HG03108 (cell line): ENCODE data around the gene DUSP10.

Experiments
- ATAC-seq: cut with Tn5 transposase; IDR thresholded peaks from one replicate; pipeline ENCODE4 v1.9.1; 2021; ENCODE audit warnings: moderate library complexity; ENCODE audit not compliant: unreplicated experiment

DUSP10 gene

DNA sequence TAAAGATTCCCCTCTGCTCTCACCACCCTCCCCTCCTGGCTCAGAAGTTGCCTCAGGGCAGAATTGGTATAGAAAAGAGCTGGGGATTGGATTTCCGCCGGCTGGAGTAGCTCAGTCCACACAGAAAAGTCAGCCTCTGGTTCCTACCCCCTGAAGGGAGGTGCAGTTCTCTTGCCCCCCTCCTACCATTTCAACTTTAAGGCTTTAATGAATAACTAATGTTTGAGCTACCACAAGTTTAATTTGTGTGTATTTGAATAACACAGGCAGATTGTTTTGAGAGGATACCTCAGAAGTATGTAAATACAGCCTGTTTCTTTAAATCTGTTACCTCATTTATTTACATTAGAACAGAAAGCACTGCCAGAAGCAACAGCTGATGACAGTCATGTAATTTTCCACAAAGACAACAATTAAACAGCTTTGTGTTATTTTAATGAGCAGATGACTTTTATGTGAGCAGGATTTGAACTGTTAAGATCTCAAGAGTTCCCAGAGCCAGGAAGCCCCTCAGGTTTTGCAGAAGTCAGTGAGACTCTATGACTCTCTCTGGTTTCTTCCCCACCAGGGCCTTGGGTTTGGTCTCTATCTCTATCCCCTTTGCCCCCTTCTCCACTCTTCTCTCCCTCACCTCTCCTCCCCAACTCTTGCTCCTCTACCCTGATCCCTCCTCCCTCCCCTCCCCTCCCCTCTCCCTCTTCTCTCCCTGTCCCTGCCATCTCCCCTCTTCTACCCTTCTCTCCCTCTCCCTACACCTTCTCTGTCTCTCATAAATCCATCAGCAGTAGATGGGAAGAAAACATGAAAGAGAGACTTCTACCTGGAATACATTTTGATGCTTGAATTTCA lies 26.3 kb downstream of the DUSP10 start:
- no peak for ATAC-seq

DNA sequence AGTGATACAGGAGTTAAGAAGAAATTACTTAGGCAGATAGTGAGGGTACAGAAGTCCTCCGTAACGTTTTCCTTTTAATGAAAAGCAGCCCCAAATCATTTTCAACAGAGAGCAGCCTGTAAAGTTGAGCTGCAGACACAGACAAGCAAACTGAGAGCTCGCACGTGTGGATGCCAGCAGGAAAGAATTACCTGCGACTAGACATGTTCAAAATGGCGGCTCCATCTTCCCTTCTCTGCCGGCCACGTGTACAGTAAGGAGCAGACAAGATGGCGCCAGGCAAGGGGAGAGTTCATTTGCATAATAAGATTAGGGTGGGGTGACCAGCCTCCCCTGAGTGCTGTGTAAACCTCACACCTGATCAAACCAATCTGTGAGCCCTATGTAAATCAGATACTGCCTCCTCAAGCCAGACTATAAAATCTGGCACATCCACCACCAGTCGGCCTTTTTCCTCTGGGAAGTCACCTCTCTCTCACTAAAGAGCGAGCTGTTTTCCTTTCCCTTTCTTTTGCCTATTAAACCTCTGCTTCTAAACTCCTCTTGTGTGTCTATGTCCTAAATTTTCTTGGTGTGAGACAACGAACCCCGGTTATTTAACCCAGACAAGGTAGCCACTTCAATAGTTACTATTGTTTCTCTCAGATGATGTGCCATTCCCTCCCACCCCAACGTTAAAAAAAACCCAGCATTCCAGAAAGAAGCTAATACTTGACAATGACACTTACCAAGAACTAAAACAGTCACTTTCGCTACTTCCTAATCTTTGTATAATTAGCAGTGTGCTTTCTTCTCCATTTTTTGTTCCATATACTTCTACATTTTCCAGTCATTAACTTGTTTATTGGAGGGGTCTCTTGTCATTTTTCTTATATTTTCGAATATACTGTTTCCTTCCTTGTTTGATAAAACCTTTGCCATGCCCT lies 27.4 kb downstream of the DUSP10 start:
- ATAC-seq, result no peak

DNA sequence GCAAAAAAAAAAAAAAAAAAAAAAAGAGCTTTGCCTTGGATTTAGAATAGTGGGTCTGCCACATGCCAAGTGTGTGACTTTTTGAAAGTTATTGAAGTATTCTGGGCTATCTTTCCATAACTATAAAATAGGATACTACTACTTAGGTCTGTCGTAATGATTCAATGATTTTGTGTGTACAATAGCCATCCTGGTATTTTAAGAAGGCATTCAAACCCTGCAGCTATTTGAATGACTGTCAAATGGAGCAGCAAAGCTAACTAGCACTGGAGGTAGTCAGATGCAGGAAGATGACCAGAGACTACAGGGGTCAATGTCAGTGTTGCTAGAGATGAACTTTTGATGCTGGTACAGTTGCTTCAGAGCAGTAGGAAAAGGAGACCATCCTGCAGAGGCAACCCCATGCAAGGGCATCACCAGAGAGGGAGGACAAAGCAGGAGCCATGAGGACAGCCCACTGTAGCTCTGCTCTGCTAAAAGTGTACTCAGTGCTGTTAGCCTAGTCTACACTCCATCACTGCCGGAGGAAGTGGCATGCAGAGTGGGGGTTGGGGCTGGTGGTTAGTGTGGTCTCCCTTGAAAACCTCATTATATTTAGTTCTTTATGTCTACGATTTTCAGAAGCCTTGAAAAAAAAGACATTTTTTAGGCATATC lies 29.0 kb downstream of the DUSP10 start:
- peak; percentile 59 for ATAC-seq

DNA sequence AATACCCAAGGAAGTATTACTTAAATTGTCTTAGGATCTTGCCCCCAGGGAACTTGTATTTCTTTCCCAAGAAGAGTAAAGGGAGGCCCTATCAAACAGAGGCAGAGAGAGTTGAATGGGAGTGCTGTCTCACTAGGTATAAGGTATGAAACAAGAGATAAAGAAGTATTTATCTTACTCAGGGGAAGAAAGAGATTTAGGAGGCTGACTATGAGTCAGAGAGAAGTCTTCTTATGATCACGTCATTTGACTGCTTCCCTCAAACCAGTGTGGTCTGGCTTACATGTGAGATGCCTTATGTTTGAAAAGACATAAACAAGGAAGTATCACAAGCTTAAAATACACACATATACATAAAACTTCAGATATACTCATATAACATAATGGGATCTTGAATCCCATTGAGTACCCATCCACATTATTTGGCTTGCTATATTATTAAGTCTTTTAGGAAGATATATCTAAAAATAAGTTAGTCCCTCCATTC lies 29.6 kb downstream of the DUSP10 start:
- peak; percentile 34 for ATAC-seq

DNA sequence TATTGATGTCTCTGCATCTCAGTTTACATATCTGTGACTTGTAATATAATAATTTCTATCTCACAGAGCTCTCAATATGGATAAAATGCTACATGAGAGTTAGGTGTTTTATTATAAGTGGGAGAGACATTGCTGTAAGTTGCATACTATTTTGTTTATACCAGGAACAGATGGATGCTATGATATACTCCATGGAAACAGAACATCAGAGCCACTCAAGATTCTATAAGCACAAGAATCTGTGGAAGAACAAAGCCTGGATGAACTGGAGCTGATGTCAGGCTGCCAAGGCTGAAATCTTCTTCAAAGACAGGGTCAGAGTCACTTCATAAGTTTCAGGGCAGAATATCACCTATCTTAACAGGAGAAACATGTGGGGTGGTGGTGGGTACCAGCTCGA lies 30.2 kb downstream of the DUSP10 start:
- no peak for ATAC-seq

DNA sequence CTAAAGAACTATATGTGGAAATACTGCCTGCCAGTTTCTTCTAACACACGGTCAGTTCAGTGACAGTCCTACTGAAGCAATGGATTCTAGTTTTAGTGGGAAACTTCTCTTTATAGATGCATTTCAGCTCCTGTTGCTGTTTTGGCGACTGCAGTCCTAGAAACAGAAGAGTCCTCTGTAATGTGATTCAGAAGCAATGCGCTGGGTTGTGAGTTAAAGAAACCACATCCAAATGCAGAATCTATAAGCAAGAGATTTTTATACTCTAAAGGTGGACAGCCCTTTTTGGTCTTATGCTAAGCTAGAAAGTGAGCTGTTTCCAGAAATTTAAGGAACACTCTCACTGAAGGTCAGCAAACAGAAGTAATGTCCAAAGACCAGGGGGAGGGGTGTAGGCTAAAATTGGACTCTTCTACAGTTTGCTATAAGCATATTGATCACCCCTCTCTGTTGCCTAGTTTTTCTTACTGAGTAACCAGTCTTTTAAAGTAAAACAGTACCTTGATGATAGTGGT lies 30.8 kb downstream of the DUSP10 start:
- ATAC-seq, result no peak

DNA sequence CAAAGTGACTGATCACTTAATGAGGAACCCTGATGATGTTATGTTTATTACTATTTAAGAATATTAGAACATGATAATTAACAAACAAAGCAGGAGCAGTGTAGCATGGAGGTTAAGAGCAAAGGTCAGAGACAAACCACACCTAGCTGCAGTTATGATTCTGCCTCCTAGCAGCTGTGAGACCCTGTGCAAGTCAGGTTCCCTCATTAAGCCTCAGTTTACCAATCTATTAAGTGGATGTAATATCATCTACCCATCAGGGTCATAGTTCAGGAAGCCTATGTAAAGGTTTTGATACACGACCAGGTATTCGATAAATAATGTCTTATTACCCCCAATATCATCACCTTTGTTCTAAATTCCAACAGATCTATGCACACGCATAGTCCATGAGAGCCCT lies 32.0 kb downstream of the DUSP10 start:
- no peak for ATAC-seq

DNA sequence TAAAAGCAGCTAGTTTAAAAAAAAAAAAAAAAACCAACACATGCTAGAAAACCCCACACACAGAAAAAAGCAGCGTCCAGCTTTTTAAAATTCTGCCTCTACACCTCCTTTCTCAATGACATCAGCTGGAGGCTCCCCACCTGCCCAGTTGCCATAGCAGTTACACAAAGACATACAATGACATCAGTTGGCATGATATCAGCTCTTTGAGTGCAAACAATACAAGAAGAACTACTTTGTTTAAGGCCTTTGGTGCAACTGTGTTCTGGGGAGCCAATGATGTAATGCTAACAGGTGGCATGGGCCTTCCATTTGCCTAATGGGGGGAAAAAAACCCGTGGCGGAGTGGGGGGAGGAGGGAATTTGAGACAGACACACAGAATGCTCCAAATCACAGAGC lies 32.9 kb downstream of the DUSP10 start:
- peak; percentile 26 for ATAC-seq

DNA sequence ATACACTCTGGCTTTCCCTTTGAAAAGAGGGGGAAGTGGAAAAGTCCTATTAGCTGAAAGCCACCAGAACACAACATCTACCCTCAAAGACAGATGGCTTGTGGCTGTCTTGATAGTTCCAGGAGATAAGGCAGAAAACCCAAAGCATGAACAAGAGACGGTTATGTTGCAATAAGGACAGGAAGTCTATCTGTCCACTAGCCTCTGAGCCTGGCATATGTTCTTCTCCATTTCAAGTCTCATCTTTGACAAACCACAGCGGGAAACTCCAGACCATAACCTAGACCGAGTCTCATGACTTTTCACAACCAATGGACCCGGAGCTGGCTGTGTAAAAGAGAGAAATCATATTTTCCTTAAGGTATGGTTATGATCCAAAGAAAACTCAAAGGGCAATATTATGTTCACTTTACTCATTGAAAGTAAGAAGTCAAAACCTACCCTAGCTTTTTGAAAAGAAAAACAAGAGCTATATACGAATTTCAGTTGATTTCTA lies 33.8 kb downstream of the DUSP10 start:
- peak; percentile 56 for ATAC-seq

DNA sequence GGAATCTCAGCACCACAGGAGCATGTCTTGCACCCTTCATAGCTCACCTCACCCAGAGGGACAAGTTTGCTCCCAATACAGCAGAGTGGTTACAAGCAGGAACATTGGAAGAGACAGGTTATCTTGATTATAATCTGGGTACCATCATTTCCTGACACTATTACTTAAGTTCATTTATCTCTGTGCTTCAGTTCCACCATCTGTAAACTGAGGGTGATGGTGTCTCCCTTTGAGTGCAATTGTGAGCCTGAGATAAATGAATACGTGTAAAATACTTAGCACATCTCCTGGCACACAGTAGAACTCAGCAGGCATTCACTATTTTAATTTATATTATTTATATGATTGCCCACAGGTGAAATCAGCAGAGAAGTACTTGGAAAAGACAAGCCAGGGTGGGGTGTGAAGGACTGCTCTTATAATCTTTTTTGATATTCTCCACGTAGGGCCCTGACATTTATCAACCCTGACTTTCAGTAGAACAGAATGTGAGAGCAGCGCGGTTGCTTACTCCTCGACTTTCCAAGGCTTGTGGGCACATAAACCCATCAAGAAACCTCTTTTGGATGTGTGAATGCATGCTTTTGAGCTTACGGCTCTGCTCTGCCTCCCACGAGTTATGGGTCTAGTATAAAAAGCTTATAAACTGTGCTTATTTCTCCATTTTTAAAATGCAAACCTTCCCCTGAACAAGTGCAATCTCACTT lies 34.9 kb downstream of the DUSP10 start:
- ATAC-seq, result no peak

DNA sequence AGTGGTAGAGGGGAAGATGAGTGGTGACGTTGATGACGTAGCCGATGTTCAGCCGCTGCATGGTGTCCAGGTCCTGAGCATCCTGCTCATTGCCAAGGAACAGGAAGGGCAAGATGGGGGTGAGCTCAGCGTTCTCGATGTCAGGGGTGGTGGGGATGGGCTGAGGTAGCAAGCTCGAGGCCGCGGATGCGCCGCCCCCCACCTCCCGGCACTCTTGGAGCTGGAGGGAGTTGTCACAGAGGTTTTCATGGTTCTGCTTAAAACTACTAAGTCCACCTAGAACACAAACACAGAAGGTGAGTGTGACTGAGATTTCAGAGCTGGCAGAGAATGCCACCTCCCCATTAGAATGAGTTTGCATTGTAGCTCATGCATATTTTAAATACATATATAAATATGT lies 35.7 kb downstream of the DUSP10 start:
- ATAC-seq, result no peak

DNA sequence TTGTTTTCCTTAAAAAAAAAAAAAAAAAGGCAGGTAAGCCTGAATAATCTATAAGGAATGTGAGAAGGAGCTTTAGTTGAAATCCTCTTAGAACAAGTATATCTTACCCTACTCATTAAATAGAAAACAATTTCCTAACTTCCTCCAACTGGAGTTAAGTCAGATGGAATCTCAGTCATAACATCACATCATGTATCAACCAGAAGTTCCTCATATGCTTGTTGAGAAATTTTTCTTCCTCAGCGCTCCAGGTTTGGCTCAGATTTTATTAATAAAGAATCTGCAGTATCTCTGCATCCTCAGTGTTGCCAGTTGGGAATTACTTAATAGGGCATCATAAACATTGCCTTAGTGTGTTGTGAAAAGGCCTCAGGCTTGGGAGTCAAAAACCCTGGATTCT lies 37.6 kb downstream of the DUSP10 start:
- no peak for ATAC-seq

DNA sequence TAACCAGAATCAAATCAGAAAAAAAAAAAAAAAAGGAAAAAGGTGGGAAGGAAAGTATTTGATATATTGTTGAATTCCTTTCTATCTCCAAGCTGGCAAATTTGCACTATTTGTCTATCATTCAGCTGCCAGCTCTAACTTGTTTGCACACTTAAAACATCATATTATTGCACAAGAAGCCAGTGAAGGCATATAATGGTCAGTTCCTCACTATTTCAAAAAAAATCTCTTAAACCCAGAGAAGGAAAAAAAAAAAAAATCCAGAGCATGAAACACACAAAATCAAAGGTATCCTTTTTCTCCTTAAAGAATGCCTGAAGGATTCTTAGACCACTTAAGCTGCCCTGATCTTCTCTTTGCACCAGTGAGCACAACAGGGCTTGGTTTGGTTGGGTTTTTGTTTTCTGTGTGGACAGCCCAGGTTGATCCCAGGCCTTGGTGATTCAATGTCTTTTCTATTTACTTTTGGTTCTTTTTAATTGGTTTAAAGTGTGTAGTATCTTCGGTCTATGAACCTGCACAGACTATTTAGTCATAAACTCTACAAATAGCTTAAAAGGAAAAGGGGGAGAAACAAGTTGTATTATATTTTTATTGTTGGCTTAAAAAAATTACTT lies 40.2 kb downstream of the DUSP10 start:
- no peak for ATAC-seq

DNA sequence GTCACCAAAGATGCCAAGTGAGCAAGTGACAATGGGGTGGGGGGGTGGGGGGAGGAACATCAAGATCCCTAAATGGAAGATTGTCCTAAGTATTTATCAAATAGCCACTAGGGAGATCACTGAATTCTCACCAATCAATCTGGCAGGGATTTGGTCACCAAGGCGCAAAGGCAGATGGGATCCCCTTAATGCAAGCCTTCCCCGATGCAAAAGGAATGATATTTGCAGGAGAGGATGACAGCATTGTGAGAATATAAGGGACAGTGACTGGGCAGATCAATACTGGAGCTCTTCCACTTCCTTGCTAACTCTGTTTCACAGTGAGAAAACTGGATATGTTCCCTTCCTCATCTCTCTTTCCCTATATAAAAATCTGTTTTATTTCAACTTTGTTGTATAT lies 40.9 kb downstream of the DUSP10 start:
- ATAC-seq, result no peak

DNA sequence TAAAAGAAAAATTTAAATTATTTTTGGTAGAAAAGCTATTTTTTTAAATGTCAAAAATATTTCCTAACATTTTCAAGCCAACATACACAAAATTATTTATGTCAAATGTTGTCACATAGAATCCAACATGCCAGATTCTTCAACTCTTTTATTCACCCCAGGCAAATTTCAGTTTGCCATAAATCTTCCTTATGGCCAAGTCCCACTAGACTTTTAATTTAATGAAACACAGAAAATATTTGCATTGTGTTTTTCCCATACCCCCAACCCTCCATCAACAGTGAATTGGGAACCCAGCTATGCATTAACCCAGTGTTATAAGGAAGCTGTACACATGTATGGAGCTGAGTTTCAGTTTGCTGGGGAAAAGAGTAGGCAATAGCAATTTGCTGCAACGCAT lies 41.4 kb downstream of the DUSP10 start:
- no peak for ATAC-seq

DNA sequence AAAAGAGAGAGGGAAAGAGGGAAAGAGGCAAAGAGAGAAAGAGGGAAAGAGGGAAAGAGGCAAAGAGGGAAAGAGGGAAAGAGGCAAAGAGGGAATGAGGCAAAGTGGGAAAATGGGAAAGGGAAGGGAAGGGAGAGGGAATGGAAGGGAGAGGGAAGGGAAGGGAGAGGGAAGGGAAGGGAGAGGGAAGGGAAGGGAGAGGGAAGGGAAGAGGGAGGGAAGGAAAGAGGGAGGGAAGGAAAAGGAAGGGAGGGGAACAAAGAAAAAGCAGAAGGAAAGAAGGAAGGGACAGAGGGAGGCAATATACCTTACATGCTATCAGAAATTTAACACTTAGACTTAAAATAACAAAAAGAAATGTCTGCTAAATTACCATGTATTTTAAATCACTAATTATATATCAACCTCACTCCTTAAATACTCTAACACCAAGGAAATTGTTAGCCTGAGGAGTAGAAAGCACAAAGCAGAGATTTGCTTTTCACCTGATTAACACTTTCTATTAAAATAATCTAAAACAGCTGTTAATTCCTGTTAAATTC lies 41.8 kb downstream of the DUSP10 start:
- ATAC-seq, result no peak

DNA sequence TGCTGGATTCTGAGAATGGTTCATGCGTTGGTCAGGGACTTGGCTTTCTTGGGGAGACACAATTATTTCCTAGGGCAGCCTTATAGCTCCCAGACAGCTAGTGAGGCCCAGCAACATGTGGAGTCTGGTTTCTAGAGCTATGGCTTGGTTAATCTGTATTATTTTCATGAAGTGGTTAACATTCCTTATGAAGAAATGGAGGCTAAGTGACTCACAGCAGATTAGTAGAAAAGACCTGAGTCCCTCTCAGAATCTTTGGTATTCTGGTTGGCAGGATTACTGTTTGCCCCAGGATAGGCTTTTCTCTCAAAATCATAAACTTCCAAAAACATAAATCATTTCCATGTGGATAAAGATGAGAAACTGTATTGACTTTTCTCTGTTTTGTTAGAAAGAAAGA lies 42.3 kb downstream of the DUSP10 start:
- ATAC-seq, result no peak

DNA sequence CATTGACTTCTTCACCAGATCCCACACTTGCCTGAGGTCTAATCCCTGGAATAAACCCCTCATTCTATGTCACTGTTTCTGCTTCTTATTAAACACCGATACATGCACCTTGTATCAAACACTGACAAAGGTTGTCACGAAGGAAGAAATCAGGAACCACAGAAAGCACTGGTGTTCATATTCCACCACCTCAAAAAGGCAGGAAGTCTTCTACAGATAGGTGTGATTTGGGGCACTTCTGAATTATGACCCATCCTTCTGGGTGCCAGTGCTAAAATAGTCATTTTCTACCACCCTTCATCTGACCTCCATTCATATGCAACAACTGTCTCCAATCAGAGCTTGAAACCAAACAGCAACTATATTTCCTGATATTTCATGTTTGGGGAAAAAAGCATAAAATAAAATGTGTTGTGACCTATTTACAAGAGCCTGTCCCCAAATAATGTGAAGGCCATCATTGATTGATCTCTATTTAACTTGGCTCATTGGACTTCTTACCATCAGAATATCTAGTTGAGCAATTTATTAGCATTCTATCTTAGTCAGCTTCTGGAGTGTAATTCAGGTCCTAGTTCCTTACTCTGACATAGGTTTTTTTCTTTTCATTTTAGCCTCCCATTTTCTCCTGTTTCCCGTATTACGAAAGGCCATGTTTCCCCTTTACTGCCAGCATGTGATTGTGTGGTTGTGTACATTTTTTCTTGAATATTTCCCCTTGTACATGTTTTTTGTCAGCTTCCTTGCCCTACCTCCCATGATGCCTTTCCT lies 43.1 kb downstream of the DUSP10 start:
- no peak for ATAC-seq

DNA sequence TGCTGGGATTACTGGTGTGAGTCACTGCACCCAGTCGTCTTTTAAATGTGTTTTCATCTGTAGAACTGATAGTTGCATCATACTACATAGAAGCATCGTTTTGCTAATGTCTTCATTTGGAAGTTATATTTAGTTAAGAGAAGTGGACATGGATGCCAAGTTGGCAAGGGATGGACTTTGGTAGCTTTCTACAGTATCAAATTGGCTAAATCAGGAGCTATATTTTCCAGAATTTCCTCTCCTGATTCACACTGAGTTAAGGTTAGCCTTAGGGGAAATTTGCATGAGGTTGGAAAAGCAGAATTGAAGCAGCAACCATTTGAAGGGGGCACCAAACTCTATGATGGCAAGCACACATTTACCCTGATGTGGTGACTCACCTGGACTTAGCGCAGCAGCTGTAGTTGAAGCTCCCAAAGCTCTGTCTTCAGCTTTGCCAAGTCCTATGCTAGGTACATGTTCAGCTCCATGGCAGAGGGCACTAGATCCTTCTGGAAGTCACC lies 43.9 kb downstream of the DUSP10 start:
- no peak for ATAC-seq
